RCC 7860 (cell line): ENCODE results near the gene RPL10.
A peak's percentile ranks its signal among the peaks of the same experiment; 100 is the strongest.

Experiments
- DNase-seq: peaks from one replicate; pipeline ENCODE4 v3.0.0-alpha.2; 2015; ENCODE audit warnings: low spot score
- FAIRE-seq: peaks from 2 replicates; lab custom pipeline; 2012; peaks lifted over from hg19 to GRCh38; lab: Jason Lieb, UNC

RPL10 gene

DNA sequence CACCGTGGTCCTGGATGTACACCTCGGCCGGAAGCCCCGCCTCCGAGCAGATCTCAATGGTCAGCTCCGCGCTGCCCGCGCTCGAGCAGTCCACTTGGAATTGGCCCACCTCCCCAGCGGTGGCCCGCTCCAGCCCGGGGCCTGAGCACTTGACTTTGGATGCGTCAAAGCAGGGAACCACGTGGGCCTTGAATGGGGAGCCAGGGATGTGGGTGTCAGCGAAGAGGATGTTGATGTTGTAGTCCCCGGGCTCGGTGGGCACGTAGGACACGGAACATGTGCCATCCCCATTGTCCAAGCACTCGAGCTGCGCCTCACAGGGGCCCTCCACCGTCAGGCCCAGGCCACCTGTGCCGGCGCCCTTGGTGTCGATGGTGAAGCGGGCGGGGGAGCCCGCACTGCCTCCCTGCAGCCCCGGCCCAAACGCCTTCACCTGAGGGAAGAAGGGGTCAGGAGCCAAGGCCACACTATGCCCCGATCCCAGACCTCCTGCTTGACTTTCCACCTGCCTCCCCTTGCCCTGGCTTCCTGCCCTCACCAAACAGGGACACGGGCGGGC lies 37.9 kb upstream of the RPL10 start:
- DNase-seq = no peak

DNA sequence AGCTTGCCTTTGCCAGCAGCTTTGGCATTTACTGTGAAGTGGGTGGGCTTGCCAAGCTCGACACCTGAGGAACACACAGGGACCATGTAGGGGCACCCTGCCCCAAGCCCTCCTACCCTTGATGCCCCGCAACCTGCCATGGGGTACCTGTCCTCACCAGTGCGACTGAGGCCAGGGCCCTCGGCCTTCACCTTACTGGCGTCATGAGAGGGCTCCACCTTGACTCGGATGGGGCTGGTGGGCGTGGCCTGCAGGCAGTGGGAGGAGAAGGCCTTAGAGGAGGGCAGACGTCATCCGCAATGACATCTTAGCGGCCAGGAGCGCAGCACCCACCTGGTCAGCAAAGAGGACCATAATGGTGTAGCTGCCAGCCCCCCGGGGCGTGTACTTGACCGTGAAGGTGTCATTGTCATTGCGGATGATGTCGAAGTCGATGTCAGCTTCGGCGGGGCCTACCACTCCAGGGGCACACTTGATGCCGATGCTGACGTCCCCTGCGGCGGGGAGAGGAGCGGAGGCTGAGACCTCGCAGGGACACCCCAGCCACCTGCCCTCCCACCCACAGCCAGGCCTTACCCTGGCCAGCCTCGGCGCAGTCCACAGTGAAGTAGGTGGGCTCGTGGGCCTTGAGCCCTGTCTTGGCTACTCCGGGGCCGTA lies 36.0 kb upstream of the RPL10 start:
- DNase-seq = no peak
- no peak for FAIRE-seq

More for the DNA sequence above, 37.9 kb upstream of the RPL10 start:
- no peak for FAIRE-seq

DNA sequence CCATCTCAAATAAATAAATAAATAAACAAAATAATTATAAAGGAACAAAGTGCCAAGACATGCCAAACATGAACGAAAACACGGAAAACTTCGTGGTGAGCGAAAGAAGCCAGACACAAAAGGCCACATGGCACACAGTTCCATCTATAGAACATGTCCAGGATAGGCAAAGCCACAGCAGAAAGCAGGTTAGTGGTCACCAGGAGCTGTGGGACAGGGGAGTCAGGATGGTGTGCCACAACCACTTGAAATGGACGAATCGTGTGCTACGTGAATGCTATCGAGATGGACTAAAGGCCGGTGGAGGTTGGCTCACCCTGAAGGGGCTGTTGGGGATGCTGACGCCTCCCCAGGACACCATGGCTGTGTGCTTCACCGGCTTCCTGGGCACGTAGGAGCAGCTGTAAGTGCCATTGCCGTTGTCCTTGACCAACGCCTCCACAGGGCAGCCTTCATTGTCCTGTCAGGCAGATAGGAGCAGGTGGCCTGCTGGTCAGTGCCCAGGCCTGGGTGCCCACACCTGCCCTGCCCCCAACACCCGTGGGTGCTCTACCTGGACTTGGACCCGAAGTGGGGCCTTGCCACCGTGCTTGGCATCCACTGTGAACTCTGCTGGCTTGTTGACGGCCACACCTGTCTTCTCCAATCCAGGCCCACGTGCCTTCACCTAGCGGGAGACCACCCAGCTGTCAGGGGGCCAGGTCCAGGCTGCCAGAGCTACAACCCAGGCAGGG lies 34.3 kb upstream of the RPL10 start:
- FAIRE-seq (no peak), DNase-seq (no peak)

DNA sequence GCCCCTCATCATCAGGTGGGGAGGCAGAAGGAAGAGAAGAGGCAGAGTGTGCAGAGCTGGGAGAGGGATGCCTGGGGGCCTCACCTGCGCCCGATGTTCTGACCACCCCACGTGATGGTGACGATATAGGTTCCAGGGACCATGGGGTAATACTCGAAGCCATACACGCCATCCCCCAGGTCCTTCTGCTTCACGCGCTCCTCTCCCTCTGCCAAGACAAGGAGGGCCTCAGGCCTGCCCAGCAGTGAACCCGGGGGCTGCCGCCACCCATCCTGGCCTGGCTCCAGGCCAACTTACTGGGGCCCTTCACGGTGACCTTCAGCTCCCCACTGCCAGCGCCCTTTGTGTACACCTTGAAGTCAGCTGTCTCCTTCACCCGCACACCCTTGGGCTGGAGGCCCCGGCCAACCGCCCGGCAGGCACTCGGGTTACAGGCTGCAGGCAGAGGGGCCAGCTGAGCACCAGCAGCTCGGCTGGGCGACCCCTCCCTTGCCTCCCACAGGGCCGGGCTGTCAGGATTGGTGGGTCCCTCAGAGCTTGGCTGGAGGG lies 33.1 kb upstream of the RPL10 start:
- no peak for DNase-seq
- FAIRE-seq = no peak

DNA sequence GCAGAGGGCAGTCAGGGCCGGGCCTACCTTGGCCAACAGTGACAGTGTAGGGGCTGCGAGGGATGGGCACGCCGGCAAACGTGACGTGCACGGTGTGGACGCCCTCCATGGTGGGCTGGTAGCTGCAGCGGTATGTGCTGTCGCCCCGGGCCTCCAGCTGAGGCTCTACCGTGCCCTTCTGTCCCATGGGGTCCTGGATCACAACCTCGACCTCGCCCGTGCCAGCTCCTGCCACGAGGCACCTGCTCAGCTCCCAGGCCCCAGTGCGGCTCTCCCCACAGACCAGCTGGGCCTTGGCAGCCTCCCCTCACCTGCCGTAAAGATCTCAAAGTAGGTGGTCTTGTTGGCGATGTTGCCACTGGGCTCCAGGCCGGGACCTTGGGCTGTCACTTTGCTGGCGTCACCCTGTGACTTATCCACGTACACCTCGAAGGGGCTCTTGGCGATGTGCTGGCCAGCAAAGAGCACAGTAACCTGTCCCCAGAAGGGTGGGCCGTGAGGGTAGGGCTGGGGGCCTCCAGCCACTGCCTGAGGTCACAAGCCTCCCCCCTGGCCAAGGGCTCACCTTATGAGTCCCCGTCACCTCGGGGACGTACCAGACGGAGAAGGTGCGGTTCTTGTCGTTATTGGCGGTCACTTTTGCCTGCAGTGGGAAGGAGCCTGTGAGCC lies 32.0 kb upstream of the RPL10 start:
- DNase-seq (no peak), FAIRE-seq (no peak)

DNA sequence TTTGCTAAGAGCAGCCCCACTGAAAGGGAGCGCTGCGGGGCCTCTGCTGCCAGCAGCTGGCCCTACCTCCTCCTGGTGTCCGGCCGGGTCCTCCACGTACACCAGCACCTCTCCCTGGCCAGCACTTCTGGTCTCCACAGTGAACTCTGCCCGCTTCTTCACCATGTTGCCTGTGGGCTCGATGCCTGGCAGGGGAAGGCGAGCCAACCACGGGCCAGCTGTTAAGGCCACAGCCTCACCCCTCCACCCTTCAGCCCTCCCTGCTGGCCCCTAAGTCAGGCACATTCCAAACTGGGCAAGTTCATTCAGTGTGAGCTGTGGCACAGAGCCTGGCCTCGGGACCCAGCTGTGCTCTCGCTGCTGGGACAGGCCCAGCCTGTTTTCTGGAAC lies 31.5 kb upstream of the RPL10 start:
- DNase-seq (no peak), FAIRE-seq (no peak)

DNA sequence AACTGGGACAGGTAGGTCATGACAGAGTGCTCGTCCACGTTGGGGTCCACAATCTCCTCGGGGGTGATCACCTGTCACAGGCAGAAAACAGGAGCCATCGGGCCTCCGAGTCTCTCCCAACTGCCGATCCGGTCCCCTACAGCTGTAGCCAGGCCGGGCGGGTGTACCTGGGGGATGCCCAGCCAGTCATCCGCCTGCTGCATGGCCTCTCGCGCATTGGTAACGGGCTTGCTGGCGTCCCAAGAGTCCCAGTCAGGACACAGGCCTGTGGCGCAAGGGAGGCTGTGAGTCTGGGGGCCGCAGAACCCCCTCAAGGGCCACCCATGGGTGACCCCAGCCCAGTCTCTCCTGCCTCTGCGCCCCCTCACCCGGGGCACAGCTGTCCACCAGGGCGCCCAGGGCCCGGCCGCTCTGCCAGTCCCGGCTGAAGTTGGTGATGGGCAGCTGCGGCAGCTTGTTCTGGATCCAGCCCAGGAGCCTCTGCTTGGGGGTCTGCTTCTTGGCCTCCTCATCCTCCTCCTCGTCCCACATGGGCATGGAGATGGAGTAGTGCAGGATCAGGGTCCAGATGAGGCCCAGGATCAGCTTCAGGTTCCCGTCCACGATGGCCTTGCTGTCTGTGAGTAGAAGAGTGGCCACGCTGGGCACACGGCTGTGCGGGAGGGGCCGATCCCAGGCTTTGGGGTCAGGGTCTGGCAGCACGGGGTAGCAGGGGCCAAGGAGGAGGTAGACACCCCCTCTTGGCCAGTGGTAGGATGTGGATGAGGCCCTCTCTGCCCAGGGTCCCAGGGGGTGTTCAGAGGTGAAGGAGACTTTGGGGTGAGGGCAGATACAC lies 30.5 kb upstream of the RPL10 start:
- FAIRE-seq (no peak), DNase-seq (no peak)

DNA sequence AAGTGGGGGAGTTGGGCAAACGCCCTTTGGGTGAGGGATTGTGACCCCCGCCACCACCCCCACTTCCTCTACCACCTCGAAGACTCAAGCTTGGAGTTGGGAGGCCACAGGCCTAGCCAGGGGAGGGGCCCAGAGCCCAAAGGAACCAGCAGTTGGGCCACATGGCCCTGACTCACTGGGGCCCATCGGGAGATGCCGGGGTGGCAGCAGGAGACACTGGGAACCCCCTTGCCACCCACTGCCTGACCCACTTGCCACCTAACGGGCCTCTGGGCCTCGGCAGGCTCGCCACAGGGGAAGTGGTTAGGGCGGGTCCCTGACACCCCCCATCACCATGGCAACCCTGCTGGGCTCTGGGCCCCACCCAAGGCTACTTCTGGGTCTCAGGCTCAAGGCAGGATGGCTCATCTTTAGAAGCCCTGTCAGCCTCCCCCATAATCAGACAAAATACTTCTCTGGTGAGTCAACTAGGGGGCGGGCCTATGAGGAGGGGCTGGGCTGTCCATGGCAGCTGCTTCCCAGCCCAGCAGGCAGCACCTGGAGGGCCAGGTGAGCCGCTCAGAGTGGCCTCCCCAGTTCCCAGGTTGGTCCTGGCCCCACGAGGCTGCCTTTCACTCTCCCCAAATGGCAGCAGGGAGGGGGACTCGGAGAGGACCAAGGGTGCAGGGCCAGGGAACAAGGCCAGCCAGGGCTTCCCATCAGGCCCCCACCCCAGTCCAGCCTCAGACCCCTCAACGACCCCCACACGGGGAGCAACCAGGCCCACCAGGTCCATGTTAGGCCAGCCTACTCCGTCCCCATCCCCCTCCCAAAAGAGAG lies 29.3 kb upstream of the RPL10 start:
- DNase-seq (peak; percentile 96), FAIRE-seq (peak; percentile 92)

DNA sequence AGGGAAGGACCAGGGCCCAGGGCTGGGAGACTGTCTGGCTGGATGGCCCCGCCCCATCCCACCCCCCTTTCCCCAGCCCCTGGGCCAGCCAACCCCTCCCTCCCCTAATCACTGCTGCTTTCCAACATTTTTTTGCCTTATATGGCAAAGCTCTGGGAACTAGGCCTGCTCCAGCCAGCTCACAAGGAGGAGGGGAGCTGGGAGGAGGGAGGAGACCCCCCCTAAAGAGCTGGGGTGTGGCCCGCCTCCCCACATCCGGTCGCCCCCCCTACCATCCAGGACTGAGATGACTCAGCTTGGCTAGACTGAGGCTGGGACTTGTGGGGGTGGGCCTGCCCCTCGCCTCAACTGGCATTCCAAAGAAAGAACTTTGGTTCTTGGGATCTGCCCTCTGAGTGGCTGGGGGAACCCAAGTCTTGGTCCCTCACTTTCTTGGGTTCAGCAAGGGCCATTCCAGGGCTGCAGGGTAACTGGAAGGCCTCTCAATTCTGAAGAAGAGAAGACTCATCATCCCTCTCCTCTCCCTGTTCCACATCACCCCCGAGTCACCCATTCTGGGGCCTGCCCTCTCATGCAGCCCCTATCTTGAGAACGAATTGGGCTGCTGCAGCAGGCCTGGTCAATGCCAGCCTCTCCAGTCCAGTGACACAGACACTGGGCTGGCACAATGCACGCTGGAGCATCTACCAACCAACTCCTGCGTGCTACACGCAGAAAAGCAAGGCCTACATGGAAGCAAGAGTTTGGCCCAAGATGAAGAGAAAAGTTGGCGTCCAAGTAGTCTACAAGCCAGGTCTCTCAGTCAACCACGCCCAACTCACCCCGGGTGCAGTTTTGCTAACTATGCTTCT lies 28.5 kb upstream of the RPL10 start:
- FAIRE-seq (peak; percentile 87), DNase-seq (peak; percentile 94)

DNA sequence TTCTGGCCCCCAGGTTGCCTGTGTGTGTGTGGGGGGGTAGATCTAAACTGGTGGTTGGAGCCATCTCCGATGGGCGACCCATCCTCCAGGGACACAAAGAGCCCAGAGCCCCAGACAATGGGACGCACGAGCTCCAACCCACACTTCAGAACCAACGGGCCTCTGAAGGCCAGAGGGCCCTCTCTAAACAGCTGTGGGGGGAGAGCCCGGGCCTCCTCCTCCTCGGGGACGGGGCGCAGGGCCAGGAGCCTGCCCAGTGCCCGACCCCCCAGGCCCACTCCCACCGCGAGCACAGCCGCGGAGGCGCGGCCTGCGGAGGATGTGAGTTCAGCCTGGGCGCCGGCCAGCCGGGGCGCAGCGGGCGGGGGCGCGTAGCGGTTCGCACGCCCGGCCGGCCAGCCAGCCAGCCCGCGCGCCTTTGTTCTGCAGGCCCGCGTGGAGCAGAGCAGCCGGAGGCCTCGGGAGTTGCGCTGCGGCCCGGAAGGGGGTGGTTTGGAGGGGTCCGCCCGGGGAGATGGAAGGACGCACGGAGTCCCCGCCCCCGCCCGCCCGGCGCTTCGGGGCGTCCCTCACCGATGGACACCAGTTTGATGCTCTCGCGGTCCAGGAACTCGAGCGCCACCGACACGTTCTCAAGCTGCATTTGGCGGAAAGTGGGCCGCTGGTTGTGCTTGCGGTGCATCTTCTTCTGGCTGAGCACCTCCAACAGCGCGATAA lies 27.7 kb upstream of the RPL10 start:
- FAIRE-seq = no peak
- DNase-seq = no peak

DNA sequence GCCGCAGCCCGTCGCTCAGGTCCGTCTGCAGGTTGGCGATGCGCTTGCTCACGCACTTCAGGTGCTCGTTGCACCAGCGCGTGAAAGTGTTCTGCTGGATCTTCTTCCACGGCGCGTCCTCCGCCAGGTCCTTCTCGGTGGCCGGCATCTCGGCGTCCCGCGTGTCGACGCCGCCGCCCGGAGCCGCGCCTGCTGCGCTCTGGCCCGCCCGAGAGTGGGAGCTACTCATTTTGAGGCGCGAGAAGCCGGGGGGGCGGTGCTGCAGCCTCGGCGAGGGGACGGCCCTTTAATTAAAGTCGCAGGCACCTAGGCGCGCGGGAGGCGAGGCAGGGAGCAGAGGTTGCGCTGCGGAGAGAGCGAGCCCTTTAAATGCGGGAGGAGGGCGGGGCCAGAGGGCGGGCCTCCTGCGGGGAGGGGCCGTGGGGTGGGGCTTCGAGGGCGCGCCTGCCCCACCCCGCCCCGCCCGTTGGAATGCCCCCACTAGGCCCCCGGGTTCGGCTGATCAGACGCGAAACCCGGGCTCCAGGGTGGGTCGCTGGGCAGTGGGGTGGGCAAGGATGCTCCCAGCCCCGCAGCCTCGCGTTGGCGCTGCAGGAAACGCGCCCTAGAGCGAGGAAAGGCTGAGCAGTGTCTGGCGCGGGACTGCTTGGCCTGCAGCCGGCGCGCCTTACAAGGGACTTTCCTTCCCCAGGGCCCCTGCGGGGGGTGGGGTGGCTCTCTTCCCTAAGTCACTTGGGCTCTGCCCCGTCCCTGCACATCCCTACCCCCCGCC lies 27.0 kb upstream of the RPL10 start:
- peak; percentile 88 for DNase-seq
- FAIRE-seq = no peak

DNA sequence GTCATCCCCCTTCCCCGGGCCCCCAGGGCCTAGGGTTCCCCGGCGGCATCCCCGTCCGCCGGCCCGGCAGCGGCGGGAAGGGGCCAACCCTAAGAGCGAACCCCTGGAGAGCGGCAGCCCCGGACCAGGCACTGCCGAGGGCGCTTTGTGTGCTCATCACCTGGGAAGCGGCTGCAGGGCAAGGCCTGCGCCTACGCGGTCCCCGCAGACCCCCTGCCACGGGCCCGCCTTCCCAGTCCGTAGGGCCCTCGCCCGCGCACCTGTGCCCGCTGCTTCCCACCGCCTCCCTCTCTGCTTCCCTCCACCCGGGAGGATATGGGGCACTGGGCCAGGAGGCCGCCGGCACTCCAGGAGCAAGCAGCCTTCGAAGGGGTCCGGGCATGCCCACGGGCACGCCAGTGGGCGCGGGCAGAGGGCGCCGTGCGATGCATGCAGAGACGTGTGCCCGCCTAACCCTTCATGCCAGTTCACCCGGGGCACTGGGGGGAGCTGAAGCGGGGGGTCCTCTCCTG lies 26.3 kb upstream of the RPL10 start:
- DNase-seq = no peak
- no peak for FAIRE-seq

DNA sequence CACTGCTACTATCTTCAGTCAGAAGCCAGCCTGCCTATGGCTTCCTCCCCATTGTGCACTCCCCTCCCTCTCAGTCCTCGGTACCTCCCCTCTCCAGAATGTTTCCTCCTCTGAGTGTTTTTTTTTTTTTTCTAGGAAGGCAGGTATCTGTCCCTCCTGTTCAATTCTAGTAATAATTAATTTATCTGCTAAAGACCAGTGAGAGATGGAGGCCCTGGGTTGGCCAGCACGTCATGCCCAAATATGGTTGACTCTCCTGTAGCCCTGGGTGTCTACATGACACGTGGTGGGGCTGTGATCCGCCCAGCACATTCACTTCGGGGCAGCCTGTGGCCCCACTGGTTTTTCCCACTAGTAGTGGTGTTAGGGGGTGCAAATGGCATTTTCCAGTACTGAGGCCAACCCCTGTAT lies 25.6 kb upstream of the RPL10 start:
- DNase-seq (peak; percentile 90), FAIRE-seq (peak; percentile 85)

DNA sequence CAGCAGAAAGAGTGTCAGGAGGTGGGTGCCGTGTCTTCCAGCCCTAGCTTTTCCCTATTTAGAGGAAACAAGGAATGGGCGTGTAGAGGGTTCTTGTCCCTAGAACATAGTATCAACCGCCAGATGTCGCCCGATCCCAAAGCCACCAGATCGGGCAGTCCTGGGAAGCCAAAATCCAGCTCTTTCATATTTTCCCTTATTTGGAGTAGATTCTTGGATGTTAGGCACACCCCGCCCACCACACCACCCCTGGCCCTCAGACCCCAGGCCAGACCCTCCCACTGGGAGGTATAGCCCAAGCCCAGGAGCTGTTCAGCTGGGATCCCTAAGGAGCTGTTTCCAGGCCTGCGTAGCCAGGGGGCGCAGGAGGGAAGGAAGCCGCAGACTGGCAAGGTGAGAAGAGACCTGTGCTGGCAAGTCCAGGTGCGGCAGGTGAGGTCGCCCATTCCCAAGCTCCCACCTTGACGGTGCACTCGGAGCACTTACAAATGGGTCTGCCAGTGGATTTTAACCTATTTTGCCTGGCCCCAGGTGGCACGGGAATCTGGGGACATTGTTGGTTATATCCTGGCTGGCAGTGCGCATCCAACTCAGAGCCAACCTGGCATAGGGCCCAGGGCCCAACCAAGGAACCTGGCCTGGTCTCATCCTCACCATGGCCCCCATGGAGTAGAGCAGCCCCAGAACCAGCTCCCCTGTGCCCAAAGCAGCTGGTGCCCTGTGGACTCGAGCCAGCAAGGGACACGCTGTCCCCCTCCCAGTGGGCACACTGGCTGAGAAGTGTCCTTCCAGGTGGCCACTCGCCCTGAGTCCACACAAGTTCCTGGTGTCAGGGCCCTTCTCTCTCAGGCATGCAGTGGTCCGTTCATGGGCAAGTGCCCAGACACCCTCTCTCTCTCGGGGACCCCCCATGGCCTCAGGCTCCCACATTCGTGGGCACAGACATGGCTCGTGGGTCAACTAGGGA lies 24.6 kb upstream of the RPL10 start:
- DNase-seq (peak; percentile 75), FAIRE-seq (peak; percentile 64)

DNA sequence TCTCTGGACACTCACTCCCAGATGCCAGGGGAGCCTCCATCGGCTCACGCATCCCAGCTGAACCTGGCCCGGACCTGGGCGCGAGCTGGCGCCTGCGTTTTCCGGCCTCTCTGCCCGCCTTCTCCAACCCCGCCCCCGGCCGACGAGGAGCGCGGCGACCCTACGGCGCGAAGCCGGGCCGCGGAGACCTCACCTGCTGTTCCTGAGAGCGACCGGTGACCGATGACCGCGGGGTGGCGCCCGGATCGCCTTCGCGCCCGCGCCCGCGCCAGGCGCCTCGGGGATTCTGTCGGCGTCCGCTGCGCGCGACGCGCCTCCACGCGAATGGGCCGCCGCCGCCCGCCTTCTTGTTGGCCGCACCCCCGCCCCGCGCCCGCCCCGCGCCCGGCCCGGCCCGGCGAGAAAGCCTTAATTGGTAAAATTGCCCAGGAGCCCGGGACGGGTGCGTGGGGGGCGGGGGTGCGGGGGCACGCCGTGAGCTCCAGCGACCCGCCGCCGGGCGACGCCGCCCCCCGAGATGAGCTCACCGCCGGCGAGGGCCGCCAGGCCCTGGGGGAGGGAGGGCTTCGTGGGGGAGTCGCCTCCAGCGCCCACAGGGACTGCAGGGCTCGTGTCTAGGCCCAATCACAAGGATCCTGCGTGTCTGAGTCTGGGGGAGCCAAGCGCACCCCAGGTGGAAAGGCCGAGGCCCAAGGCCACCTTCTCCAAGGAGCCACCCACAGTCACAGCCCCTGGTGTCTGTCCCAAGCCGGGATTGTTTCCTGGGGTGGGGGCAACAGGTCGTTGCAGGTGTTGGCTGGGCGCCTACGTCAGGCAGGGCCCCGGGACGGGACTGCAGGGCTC lies 23.6 kb upstream of the RPL10 start, which contains the start of gene FLNA:
Gene FLNA, minus strand, starts transcription at position 322 of the 843 bp plus-strand sequence. CDS start 3,389 bp downstream, outside the sequence.
- no peak for FAIRE-seq
- DNase-seq = peak; percentile 42
